Effector memory CD4-positive, alpha-beta T cell (primary cell): ENCODE measurements around the gene MPV17L.
"Not testable (repeated sequence)": the region's sequence is repeated elsewhere in the genome, so short reads cannot be mapped to it uniquely, and the experiment has no call there.

Source experiments
- DNase-seq, 3 donors: peaks; one replicate each; pipeline ENCODE4 v3.0.0-alpha.2; 2020
- H3K27ac ChIP-seq: 2 replicates; pipeline ENCODE4 v1.7.0; 2013; ENCODE audit warnings: mild to moderate bottlenecking, low read length, moderate library complexity; ENCODE audit not compliant: insufficient read depth, poor library complexity, severe bottlenecking
- H3K27me3 ChIP-seq: replicated peaks from 2 replicates; pipeline ENCODE4 v1.7.0; 2013; ENCODE audit warnings: mild to moderate bottlenecking, low read length; ENCODE audit not compliant: insufficient read depth, control insufficient read depth, poor library complexity, severe bottlenecking
- H3K36me3 ChIP-seq: 2 replicates; pipeline ENCODE4 v1.7.0; 2013; ENCODE audit warnings: mild to moderate bottlenecking, low read length, moderate library complexity; ENCODE audit not compliant: control insufficient read depth, insufficient read depth
- H3K4me1 ChIP-seq: 2 replicates; pipeline ENCODE4 v1.7.0; 2013; ENCODE audit warnings: low read length, mild to moderate bottlenecking; ENCODE audit not compliant: control insufficient read depth, insufficient read depth, poor library complexity, severe bottlenecking
- H3K4me3 ChIP-seq: 2 replicates; pipeline ENCODE4 v1.7.0; 2013; ENCODE audit warnings: low read length, low read depth, mild to moderate bottlenecking; ENCODE audit not compliant: insufficient read depth, poor library complexity, severe bottlenecking
- H3K9me3 ChIP-seq: 2 replicates; pipeline ENCODE4 v1.7.0; 2013; ENCODE audit warnings: mild to moderate bottlenecking, low read length, moderate library complexity; ENCODE audit not compliant: control insufficient read depth

MPV17L gene

GRCh38 chr16:15389916-15390315 is 5.6 kb upstream of the MPV17L start:
- DNase-seq, H3K36me3 ChIP-seq, H3K27ac ChIP-seq, H3K9me3 ChIP-seq, H3K27me3 ChIP-seq, H3K4me1 ChIP-seq, H3K4me3 ChIP-seq: not testable (repeated sequence)

GRCh38 chr16:15393025-15393424 is 2.5 kb upstream of the MPV17L start:
- not testable (repeated sequence) for H3K27me3 ChIP-seq

GRCh38 chr16:15396509-15396829 is 915 bp downstream of the MPV17L start:
- not testable (repeated sequence) for H3K9me3 ChIP-seq, H3K27ac ChIP-seq

More at GRCh38 chr16:15393025-15393424, 2.5 kb upstream of the MPV17L start:
- not testable (repeated sequence) for H3K4me1 ChIP-seq, H3K27ac ChIP-seq, H3K4me3 ChIP-seq, DNase-seq, H3K9me3 ChIP-seq, H3K36me3 ChIP-seq

GRCh38 chr16:15396948-15397594 is 1.5 kb downstream of the MPV17L start:
- Histone ChIP-seq H3K9me3 (no peaks in the 10 kb centered on the region), H3K4me1 (no peaks in the 10 kb centered on the region), H3K4me3 (no peak overlapping the region), H3K36me3 (no peaks in the 10 kb centered on the region), H3K27me3 (no peaks in the 10 kb centered on the region), H3K27ac (no peak overlapping the region)
- no peak for DNase-seq

More at GRCh38 chr16:15396509-15396829, 915 bp downstream of the MPV17L start:
- not testable (repeated sequence) for H3K4me3 ChIP-seq, H3K36me3 ChIP-seq, H3K27me3 ChIP-seq, H3K4me1 ChIP-seq, DNase-seq

- no peak for DNase-seq
- H3K9me3 ChIP-seq, result no peaks in the 10 kb centered on the region
- H3K4me1 ChIP-seq, result no peaks in the 10 kb centered on the region
- no peak overlapping the region for H3K27ac ChIP-seq
- no peaks in the 10 kb centered on the region for H3K27me3 ChIP-seq
- no peaks in the 10 kb centered on the region for H3K36me3 ChIP-seq
- no peak overlapping the region for H3K4me3 ChIP-seq
Measured at GRCh38 chr16:15398618-15399316, 3.2 kb downstream of the MPV17L start.

- Histone ChIP-seq H3K4me3 (no peak overlapping the region), H3K27me3 (no peaks in the 10 kb centered on the region), H3K36me3 (no peaks in the 10 kb centered on the region), H3K4me1 (no peaks in the 10 kb centered on the region), H3K27ac (no peak overlapping the region), H3K9me3 (no peaks in the 10 kb centered on the region)
- no peak for DNase-seq
Measured at GRCh38 chr16:15399317-15399716, 3.8 kb downstream of the MPV17L start.

GRCh38 chr16:15400314-15400713 is 4.8 kb downstream of the MPV17L start:
- H3K36me3 ChIP-seq, H3K4me3 ChIP-seq: not testable (repeated sequence)

GRCh38 chr16:15401972-15402371 is 6.4 kb downstream of the MPV17L start:
- H3K27ac ChIP-seq, result no peak overlapping the region
- DNase-seq, result no peak
- no peaks in the 10 kb centered on the region for H3K9me3 ChIP-seq
- H3K4me3 ChIP-seq, result no peak overlapping the region
- H3K4me1 ChIP-seq, result no peaks in the 10 kb centered on the region
- no peaks in the 10 kb centered on the region for H3K27me3 ChIP-seq
- H3K36me3 ChIP-seq, result no peaks in the 10 kb centered on the region

More at GRCh38 chr16:15400314-15400713, 4.8 kb downstream of the MPV17L start:
- H3K27ac ChIP-seq, DNase-seq, H3K27me3 ChIP-seq, H3K9me3 ChIP-seq, H3K4me1 ChIP-seq: not testable (repeated sequence)

GRCh38 chr16:15403392-15403995 is 7.9 kb downstream of the MPV17L start:
- Histone ChIP-seq H3K4me3 (no peak overlapping the region), H3K4me1 (no peaks in the 10 kb centered on the region), H3K36me3 (no peaks in the 10 kb centered on the region), H3K27ac (no peak overlapping the region), H3K27me3 (no peaks in the 10 kb centered on the region), H3K9me3 (no peaks in the 10 kb centered on the region)
- no peak for DNase-seq

- not testable (repeated sequence) for H3K36me3 ChIP-seq, H3K4me1 ChIP-seq, H3K27me3 ChIP-seq, DNase-seq, H3K4me3 ChIP-seq, H3K9me3 ChIP-seq, H3K27ac ChIP-seq
Measured at GRCh38 chr16:15404091-15404490, 8.5 kb downstream of the MPV17L start.
